Mucosa of descending colon (tissue), 3 donors: ENCODE results near the gene ATP5F1A. TPM values are rescaled to one million over a fixed set of nuclear protein-coding genes. Genes with fewer than 3 reads are reported as not detected.
A peak's percentile ranks its signal among the peaks of the same experiment; 100 is the strongest.
"Not testable (repeated sequence)": the region's sequence is repeated elsewhere in the genome, so short reads cannot be mapped to it uniquely, and the experiment has no call there.

Experiments
- ATAC-seq: fragments of 200-7000 bp; cut with Tn5 transposase; one replicate; pipeline ENCODE4 v1.9.1; 2020; ENCODE audit warnings: mild to moderate bottlenecking, moderate library complexity
- DNase-seq, 3 donors: peaks; one replicate each; pipeline ENCODE4 v3.0.0-alpha.2; 2020
- H3K36me3 ChIP-seq: fragments of 200-600 bp; one replicate; pipeline ENCODE4 v1.8.0; 2021; ENCODE audit warnings: low read depth, mild to moderate bottlenecking
- H3K4me1 ChIP-seq: fragments of 200-600 bp; one replicate; pipeline ENCODE4 v1.8.0; 2021; ENCODE audit warnings: low read depth, mild to moderate bottlenecking
- H3K4me3 ChIP-seq: fragments of 200-600 bp; one replicate; pipeline ENCODE4 v1.8.0; 2021; ENCODE audit warnings: mild to moderate bottlenecking
- H3K9me3 ChIP-seq: fragments of 200-600 bp; one replicate; pipeline ENCODE4 v1.8.0; 2021; ENCODE audit warnings: mild to moderate bottlenecking
- intact Hi-C, 2 donors: fragments of 100-400 bp; cut with DNase I in 1 of 2; cut with micrococcal nuclease in 1 of 2; formaldehyde crosslinking; loops; one replicate each; pipeline versions ENCODE4 v1.11.0 to v1.11.1; 2022; cut with DNase I, micrococcal nuclease
- long read RNA-seq, 2 donors: library from polyadenylated mRNA; unstranded; transcript quantifications; one replicate each; pipeline ENCODE4 v2.0.0, GENCODE V29; 2019 to 2021
- total RNA-seq, 3 donors: library from RNA; stranded (reverse); fragmentation: NEBNext Ultra II Directional in 2 of 3; extraction: Animal tissue kit (Norgen Biotek cat#: 25700) in 2 of 3; gene quantifications; one replicate each; pipeline versions ENCODE4 v1.2.1 to v1.2.4, GENCODE V29; 2021 to 2023
- TF ChIP-seq, protein P1 (sequence below): fragments of 200-600 bp; IDR thresholded peaks from one replicate; pipeline ENCODE4 v1.8.0; 2022; ENCODE audit warnings: antibody characterized with exemption, mild to moderate bottlenecking
- donor health status: DM: no; HTN: no; CAD: no; lungs with moderate emphysema.
- donor health status: DM: no; HTN: no; CAD: no.
- donor health status: DM: no; HTN: yes; CAD: no.

ATP5F1A gene
- 100 to 1,000 TPM; 476 to 643 (median 622) TPM for total RNA-seq
- long read RNA-seq, donor 1, full-length matches to known transcripts: 619 of 635 reads
- long read RNA-seq, donor 1, partial matches to known transcripts: 6 of 635 reads
- long read RNA-seq, donor 1, other reads (novel, unspliced or antisense): 10 of 635 reads
- long read RNA-seq, donor 2, full-length matches to known transcripts: 755 of 798 reads
- long read RNA-seq, donor 2, partial matches to known transcripts: 32 of 798 reads
- long read RNA-seq, donor 2, other reads (novel, unspliced or antisense): 11 of 798 reads

DNA sequence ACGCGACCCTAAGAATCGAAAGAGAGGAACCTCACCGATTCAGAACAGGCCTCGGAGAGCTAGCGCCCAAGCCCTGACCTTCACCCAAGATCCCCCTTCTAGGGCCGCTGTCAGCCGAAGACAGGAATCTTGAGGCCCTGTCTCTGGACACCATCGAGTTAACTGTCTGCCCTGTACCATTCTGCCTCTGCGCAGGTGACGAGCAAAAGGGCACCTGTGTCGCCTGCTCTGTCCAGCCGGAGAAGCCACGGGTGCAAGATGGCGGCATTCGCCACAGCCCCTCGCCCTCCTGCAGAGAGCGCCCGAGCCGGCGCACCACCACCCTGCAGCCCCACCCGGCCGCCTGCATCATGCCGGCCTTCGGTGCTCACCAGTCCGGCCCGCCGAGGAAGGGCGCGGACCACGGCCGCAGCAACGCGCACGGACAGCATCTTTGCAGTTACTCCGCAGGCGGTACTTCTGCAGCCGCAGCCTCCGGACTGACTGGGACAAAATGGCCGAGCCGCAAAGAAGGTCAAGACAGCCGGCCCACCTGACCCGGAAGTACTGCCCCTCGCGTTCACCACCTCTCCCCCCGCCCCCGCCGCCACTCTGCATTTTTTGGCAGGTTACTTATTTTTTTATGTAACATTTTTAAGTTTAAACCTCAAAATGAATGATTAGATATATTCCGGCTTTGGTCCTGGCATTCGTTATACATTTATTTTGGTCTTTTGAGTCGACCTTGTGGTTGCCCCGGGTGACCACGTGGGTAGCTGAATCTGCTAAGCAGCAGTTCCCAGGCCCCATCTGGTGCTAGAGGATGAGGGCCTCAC lies at the start of gene ATP5F1A:
Gene ATP5F1A, minus strand, starts transcription at position 496 of the 815 bp plus-strand sequence. Its CDS starts 65 bp downstream, at position 431.
- Histone ChIP-seq H3K4me1 (peaks cover 13% of the 10 kb centered on the region), H3K9me3 (no peaks in the 10 kb centered on the region), H3K36me3 (peaks cover under 1% of the 10 kb centered on the region), H3K4me3 (peak within 1 kb of the TSS; percentile 76)
- DNase-seq (peak; percentile 88 to 93 (median 90)), ATAC-seq (peak; percentile 95)
- TF ChIP-seq, protein P1, sequence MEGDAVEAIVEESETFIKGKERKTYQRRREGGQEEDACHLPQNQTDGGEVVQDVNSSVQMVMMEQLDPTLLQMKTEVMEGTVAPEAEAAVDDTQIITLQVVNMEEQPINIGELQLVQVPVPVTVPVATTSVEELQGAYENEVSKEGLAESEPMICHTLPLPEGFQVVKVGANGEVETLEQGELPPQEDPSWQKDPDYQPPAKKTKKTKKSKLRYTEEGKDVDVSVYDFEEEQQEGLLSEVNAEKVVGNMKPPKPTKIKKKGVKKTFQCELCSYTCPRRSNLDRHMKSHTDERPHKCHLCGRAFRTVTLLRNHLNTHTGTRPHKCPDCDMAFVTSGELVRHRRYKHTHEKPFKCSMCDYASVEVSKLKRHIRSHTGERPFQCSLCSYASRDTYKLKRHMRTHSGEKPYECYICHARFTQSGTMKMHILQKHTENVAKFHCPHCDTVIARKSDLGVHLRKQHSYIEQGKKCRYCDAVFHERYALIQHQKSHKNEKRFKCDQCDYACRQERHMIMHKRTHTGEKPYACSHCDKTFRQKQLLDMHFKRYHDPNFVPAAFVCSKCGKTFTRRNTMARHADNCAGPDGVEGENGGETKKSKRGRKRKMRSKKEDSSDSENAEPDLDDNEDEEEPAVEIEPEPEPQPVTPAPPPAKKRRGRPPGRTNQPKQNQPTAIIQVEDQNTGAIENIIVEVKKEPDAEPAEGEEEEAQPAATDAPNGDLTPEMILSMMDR: no peak
- intact Hi-C loops: no loop called here

DNA sequence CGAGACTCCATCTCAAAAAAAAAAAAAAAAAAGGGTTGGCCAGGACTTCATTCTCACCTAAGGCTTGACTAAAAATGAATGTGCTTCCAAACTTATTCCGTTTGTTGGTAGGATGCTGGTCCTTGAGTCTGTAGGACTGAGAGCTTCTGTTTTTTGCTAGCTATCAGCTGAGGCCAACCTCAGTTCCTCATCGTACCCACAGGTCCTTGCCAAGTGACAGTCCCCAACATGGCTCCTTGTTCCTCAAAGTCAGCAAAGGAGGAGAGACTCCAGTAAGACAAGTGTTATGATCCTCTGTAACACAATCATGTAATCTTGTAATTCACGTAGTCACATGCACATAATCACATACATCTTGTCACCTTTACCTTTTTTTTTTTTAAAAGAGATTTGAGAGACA lies 43.1 kb upstream of the ATP5F1A start:
- ATAC-seq: no peak

DNA sequence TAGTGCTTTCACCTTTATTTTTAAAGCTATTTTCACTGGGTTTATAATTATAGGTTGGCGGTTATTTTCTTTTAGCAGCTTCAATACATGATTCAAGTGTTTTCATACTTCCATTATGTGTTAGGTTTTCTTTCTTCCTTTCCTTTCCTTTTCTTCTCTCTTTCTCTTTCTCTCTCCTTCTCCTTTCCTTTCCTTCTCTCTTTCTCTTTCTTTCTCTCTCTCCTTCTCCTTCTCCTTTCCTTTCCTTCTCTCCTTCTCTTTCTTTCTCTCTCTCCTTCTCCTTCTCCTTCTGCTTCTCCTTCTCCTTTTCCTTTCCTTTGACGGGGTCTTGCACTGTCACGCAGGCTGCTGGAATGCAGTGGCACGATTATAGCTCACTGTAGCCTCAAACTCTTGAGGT lies 42.1 kb upstream of the ATP5F1A start:
- TF ChIP-seq, protein P1: no peak
- no peaks in the 10 kb centered on the region for H3K36me3 ChIP-seq
- DNase-seq (no peak), ATAC-seq (no peak)
- no peak overlapping the region for H3K4me3 ChIP-seq
- H3K9me3 ChIP-seq: no peaks in the 10 kb centered on the region
- intact Hi-C loops: no loop called here
- H3K4me1 ChIP-seq: no peaks in the 10 kb centered on the region

More for the DNA sequence above, 43.1 kb upstream of the ATP5F1A start:
- Histone ChIP-seq H3K4me3 (no peak overlapping the region), H3K36me3 (no peaks in the 10 kb centered on the region), H3K4me1 (no peaks in the 10 kb centered on the region), H3K9me3 (no peaks in the 10 kb centered on the region)
- no peak for DNase-seq
- TF ChIP-seq, protein P1: no peak
- intact Hi-C loops: no loop called here

DNA sequence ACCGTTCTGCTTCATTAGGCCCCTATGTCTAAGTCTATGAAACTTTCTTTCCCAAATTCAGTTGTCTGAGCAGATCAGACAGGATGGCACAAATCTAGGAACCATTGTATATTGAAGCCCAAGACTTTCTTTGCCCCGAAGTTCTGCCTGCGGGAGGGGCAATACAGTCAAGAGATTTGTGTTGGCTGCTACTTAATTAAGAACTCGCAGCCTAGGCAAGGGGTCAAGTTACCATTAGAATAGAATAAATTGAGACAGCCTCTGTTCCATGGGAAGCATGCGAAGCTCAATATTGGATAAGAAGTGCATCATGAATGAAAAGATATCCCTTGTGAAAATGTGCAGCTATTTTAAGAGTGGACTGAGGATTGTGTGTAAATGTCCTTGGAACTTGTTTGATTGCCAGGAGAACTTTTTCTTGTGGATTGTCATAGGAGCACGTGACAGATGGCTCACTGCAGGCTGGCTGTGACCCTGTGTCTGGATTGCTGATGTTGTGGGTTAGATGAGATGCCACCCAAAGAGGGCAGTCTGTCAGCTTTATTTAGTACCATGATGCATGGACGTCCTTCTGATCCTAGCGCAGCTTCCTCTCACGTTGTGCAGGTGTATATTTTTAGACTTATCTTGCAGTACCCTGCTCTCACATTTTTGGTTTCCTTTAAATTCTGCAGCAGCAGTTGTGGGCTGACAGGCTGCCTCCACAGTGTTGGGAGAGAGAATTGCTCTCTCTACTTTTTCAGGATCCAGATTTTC lies 37.0 kb upstream of the ATP5F1A start:
- Histone ChIP-seq H3K4me1 (no peaks in the 10 kb centered on the region), H3K36me3 (no peaks in the 10 kb centered on the region), H3K4me3 (no peak overlapping the region), H3K9me3 (no peaks in the 10 kb centered on the region)
- intact Hi-C loops: no loop called here
- TF ChIP-seq, protein P1: no peak
- ATAC-seq (no peak), DNase-seq (no peak)

DNA sequence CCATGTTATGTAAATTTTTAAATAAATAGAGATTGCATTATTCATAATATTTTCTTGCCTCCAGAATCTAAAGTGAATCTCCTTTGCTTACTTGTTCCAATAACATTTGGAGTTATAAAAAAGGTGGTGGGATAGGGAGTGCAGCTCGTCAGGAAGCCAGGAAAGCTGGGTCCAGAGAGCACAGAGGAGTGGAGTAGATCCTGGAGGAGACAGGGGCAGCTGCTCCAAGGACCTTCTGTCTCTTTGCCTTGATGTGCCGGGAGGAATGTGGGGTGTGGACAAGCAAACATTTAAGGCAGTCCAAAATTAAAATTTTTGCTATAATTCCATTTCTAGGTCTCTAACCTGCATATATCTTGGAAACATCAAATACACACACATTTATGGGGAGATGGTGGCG lies 35.4 kb upstream of the ATP5F1A start:
- no peak for DNase-seq
- intact Hi-C loops: no loop called here
- H3K36me3 ChIP-seq: no peaks in the 10 kb centered on the region
- H3K9me3 ChIP-seq: no peaks in the 10 kb centered on the region
- TF ChIP-seq, protein P1: no peak
- H3K4me1 ChIP-seq: no peaks in the 10 kb centered on the region
- no peak for ATAC-seq
- no peak overlapping the region for H3K4me3 ChIP-seq

DNA sequence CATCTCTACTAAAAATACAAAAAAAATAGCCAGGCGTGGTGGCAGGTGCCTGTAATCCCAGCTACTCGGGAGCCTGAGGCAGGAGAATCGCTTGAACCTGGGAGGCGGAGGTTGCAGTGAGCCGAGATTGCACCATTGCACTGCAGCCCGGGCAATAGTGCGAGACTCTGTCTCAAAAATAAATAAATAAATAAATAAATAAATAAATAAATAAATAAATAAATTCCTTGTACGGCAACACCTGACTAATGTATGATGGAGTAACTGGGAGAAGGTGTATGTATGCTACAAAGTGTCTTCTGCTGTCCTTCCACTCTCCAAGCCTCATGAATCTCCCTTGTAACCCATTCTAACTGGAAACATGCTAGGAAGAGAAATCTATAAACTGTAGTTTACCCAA lies 32.5 kb upstream of the ATP5F1A start:
- ATAC-seq, DNase-seq, H3K36me3 ChIP-seq, H3K9me3 ChIP-seq, intact Hi-C loops, H3K4me1 ChIP-seq, H3K4me3 ChIP-seq: not testable (repeated sequence)
